Measurements from ENCODE around the gene CANX. TPM values are rescaled to one million over a fixed set of nuclear protein-coding genes. Genes with fewer than 3 reads are reported as not detected.

The CANX gene
- total RNA-seq, 2 experiments from 2014 or later: 369 to 418 TPM

DNA sequence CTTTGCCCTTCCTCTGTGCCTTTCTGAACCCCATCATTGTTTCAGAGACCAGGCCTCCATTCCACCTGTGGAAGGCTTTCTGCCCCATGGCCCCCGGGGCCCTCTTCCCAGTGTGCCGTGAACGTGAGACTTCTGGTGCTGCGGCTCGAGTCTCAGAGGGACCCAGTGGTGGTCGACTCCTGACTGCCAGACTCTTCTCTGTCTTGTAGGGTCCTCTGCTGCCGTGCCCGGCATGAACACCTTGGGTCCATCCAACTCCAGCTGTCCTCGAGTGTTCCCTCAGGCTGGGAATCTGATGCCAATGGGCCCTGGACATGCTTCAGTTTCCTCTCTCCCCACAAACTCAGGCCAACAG lies 74.9 kb downstream of the CANX start:
- no peak overlapping the region for H3K27ac Mint-ChIP-seq
- no peaks in the 10 kb centered on the region for H3K27me3 Mint-ChIP-seq
- no peak overlapping the region for H3K4me3 Mint-ChIP-seq
- no peaks in the 10 kb centered on the region for H3K4me1 Mint-ChIP-seq
- H3K36me3 Mint-ChIP-seq (ENCODE audit: low read depth): peaks cover 36% of the 10 kb centered on the region
- POLR2A ChIA-PET: no interaction called here
- CTCF ChIA-PET: interaction anchor here (1.8 kb wide), 1 partner anchor 11 kb away, joined by 6 read pairs; no protein-coding TSS in a partner anchor
- no peak for DNase-seq
- H3K9me3 Mint-ChIP-seq: no peaks in the 10 kb centered on the region

DNA sequence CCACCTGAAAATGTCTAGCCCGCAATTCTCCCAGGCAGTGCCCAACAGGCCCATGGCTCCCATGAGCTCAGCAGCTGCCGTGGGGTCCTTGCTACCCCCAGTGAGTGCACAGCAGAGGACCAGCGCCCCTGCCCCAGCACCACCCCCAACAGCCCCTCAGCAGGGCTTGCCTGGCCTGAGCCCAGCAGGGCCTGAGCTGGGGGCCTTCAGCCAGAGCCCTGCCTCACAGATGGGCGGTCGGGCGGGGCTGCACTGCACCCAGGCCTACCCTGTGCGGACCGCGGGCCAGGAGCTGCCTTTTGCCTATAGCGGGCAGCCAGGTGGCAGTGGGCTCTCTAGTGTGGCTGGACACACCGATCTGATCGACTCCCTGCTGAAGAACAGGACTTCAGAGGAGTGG lies 75.7 kb downstream of the CANX start:
- Mint-ChIP-seq H3K27ac (no peak overlapping the region), H3K9me3 (no peaks in the 10 kb centered on the region), H3K4me1 (no peaks in the 10 kb centered on the region), H3K36me3 (ENCODE audit: low read depth) (peaks cover 33% of the 10 kb centered on the region), H3K27me3 (no peaks in the 10 kb centered on the region), H3K4me3 (no peak overlapping the region)
- ChIA-PET CTCF (interaction anchor here (1.4 to 1.8 kb wide), 2 partner anchors 9 to 11 kb away, joined by 4 to 6 read pairs; no protein-coding TSS in a partner anchor), POLR2A (no interaction called here)
- no peak for DNase-seq

DNA sequence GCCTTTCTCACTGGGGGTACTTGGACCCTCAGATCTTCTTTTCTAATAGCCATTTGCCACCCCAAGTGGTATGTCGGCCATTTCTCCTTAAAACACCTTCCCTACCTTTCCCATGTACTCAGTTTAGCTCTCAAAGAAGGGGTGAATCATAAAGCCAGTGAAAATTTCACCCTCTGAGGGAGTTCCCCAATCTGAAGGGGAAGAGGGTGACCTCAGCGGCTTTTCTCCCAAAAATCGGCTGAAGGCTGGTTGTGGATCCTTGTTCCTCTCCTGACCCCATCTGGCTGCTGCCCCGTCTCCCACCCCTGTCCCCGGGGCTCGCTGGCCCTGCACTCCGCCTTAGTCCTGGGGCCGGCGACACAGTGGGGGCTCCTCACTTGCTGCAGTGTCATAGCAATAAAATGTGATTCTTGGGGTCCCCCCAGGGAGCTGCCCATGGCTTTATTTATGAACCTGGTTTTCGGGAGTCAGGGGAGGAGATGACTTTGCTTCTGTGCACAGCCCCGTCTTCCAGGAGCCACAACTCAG lies 77.7 kb downstream of the CANX start:
- CTCF ChIA-PET: interaction anchor here (1.0 to 1.9 kb wide), 3 partner anchors 10 to 44 kb away, joined by 3 to 8 read pairs (median 4); partner anchors contain the start of gene MAML1
- POLR2A ChIA-PET: no interaction called here
- Mint-ChIP-seq H3K27me3 (no peaks in the 10 kb centered on the region), H3K27ac (no peak overlapping the region), H3K4me3 (no peak overlapping the region), H3K9me3 (no peaks in the 10 kb centered on the region), H3K36me3 (ENCODE audit: low read depth) (peaks cover 31% of the 10 kb centered on the region), H3K4me1 (no peaks in the 10 kb centered on the region)
- no peak for DNase-seq

DNA sequence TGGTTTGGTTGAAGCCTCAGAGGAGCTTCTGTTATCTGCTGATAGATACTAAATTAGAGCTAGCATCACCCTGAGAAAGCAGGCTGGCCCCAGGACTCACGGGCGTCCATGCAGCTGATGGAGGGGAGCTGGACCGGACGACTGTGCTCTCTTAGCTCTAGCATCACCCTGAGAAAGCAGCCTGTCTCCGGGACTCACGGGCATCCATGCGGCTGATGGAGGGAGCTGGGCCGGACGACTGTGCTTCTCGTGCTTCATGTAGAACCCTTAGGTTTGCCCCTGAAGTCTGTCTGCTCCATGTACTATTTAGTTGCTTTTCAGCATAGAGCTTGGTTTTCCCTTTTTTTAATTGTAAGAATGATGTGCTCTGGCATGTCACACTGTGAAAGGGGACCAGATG lies 78.7 kb downstream of the CANX start:
- DNase-seq: no peak
- no peaks in the 10 kb centered on the region for H3K4me1 Mint-ChIP-seq
- H3K27ac Mint-ChIP-seq: no peak overlapping the region
- no peaks in the 10 kb centered on the region for H3K27me3 Mint-ChIP-seq
- ChIA-PET CTCF (interaction anchor here (1.0 to 1.9 kb wide), 3 partner anchors 11 to 45 kb away, joined by 3 to 8 read pairs (median 4); partner anchors contain the start of gene MAML1), POLR2A (no interaction called here)
- H3K4me3 Mint-ChIP-seq: no peak overlapping the region
- no peaks in the 10 kb centered on the region for H3K9me3 Mint-ChIP-seq
- peaks cover 25% of the 10 kb centered on the region for H3K36me3 Mint-ChIP-seq (ENCODE audit: low read depth)

DNA sequence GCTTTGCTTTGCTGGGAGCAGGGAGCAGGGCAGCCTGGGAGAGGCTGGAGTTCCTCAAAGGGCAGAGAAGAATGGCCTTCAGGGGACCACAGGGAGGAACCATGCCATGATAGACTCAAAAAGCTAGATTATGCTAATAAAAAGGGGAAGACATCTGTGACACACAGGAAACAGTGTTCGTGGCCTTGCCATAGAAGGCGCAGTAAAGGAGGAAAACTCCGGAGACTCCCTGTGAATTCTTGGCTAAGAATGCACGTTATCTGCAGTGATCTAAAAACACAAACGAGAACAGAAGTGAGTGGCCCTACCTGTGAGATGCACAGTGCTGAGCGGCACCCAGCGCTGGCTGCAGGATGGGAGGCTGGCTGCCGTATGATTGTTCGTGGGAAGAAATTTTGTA lies 79.1 kb downstream of the CANX start:
- no peaks in the 10 kb centered on the region for H3K9me3 Mint-ChIP-seq
- H3K27ac Mint-ChIP-seq: no peak overlapping the region
- no peaks in the 10 kb centered on the region for H3K27me3 Mint-ChIP-seq
- peaks cover 21% of the 10 kb centered on the region for H3K36me3 Mint-ChIP-seq (ENCODE audit: low read depth)
- no peak overlapping the region for H3K4me3 Mint-ChIP-seq
- no peak for DNase-seq
- ChIA-PET CTCF (interaction anchor here (1.9 kb wide), 1 partner anchor 11 kb away, joined by 8 read pairs; no protein-coding TSS in a partner anchor), POLR2A (no interaction called here)
- H3K4me1 Mint-ChIP-seq: no peaks in the 10 kb centered on the region

DNA sequence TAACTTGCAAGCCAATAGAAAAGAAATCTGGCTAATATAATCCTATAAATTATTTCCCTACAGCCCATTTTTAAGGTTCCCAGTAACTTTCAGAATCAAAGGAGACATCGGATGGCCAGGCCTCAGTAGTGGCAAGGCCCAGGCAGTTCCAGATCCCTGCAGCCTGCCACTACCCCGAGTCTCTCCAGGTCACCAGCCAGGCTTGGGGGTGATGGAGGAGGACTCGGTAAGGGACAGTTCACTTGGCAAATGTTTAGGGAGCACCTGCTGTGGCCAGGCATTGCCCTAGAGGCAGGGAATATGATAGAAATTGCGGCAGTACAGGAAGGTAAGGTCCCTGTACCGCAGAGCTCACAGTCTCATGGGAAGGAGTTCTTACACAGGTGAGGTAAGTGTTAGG lies 79.8 kb downstream of the CANX start:
- no peaks in the 10 kb centered on the region for H3K4me1 Mint-ChIP-seq
- no peaks in the 10 kb centered on the region for H3K9me3 Mint-ChIP-seq
- H3K36me3 Mint-ChIP-seq (ENCODE audit: low read depth): peaks cover 16% of the 10 kb centered on the region
- no peak overlapping the region for H3K27ac Mint-ChIP-seq
- no peak overlapping the region for H3K4me3 Mint-ChIP-seq
- no peaks in the 10 kb centered on the region for H3K27me3 Mint-ChIP-seq
- POLR2A ChIA-PET: no interaction called here
- CTCF ChIA-PET: no interaction called here
- no peak for DNase-seq

DNA sequence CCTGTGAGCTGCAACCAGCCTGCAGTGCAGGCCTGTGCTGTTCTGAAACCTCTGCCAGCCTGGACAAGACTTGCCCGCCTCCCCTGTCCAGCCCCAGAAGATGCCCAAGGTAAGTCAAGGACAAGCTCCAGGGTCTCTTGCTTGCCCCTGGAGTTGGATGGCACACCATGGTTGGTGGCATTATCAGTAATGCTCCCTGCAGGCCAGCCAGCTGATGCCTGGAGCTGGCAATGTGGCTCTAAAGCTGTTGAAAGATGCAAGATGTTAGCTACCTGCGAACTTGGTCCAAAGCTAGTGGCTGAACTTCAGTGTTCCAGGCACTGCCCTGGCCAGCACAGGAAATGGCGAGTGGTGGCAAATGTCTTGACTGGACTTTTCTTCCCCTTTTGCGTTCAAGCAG lies 81.1 kb downstream of the CANX start:
- no peaks in the 10 kb centered on the region for H3K27me3 Mint-ChIP-seq
- ChIA-PET POLR2A (no interaction called here), CTCF (interaction anchor here (0.6 to 1.8 kb wide), 4 partner anchors 17 to 112 kb away, joined by 3 to 8 read pairs (median 4); no protein-coding TSS in a partner anchor)
- H3K4me3 Mint-ChIP-seq: no peak overlapping the region
- DNase-seq: no peak
- H3K4me1 Mint-ChIP-seq: no peaks in the 10 kb centered on the region
- H3K36me3 Mint-ChIP-seq (ENCODE audit: low read depth): peaks cover 16% of the 10 kb centered on the region
- peak overlapping the region; percentile 55 for H3K27ac Mint-ChIP-seq
- H3K9me3 Mint-ChIP-seq: no peaks in the 10 kb centered on the region

DNA sequence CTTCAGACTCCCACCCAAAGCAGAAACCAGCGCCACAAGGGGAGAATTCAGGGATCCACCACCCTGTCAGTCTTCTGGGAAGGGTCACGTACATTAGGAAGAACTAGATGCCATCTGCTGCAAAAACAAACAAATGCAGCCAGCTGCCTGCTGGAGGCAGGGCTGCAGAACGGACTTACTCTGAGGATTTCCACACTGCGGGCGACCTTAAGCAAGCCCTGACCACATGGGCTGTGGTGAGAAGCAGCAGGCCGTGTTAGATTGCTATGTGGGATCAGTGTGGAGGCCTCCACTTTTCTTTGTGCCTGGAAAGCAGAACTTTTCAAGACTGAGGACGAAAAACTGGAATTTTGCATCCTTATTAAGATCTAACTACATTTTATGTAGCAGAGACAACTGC lies 81.6 kb downstream of the CANX start:
- Mint-ChIP-seq H3K27ac (no peak overlapping the region), H3K9me3 (no peaks in the 10 kb centered on the region), H3K36me3 (ENCODE audit: low read depth) (peaks cover 16% of the 10 kb centered on the region), H3K4me1 (no peaks in the 10 kb centered on the region), H3K27me3 (no peaks in the 10 kb centered on the region), H3K4me3 (no peak overlapping the region)
- DNase-seq: no peak
- CTCF ChIA-PET: interaction anchor here (0.7 to 1.9 kb wide), 4 partner anchors 13 to 112 kb away, joined by 3 to 8 read pairs (median 4); no protein-coding TSS in a partner anchor
- POLR2A ChIA-PET: no interaction called here

Other genes starting within 250 kb of the CANX start
- gene RUFY1, start 148.4 kb upstream of the CANX start, total RNA-seq: 10 to 100 TPM; 50.5 to 53.4 TPM
- gene HNRNPH1, start 75.3 kb upstream of the CANX start, total RNA-seq: 100 to 1,000 TPM; 895 to 954 TPM
- gene CBY3, start 17.9 kb upstream of the CANX start, total RNA-seq: under 1 TPM; 0.35 to 0.44 TPM
- gene MAML1, start 33.9 kb downstream of the CANX start, total RNA-seq: 10 to 100 TPM; 34.3 to 34.9 TPM
- gene LTC4S, start 95.0 kb downstream of the CANX start, total RNA-seq: 1 to 10 TPM; 1.4 to 2.5 TPM
- 10 to 100 TPM; 86.2 to 87.7 TPM for gene MGAT4B, start 107.9 kb downstream of the CANX start, total RNA-seq
- 10 to 100 TPM; 79.6 to 93.0 TPM for gene SQSTM1, start 121.9 kb downstream of the CANX start, total RNA-seq
- 10 to 100 TPM; 11.7 to 16.8 TPM for gene MRNIP, start 159.8 kb downstream of the CANX start, total RNA-seq
- 10 to 100 TPM; 86.4 to 92.9 TPM for gene TBC1D9B, start 208.9 kb downstream of the CANX start, total RNA-seq